WTC11 (cell line): ENCODE results near the gene TJP3. TPM values are rescaled to one million over a fixed set of nuclear protein-coding genes. Genes with fewer than 3 reads are reported as not detected.
A peak's percentile ranks its signal among the peaks of the same experiment; 100 is the strongest.

Source experiments
- ATAC-seq: fragments of 200-7000 bp; cut with Tn5 transposase; 2 replicates; pipeline ENCODE4 v1.10.0; 2021; ENCODE audit warnings: mild to moderate bottlenecking, moderate library complexity
- CTCF ChIA-PET: fragments of 300-600 bp; sonication (Branson Sonifier 250); formaldehyde crosslinking; loops from one replicate; lab custom pipeline; 2021; ENCODE audit warnings: antibody characterized with exemption; lab: Charles Lee
- POLR2A ChIA-PET: fragments of 350-600 bp; sonication (Branson Sonifier 250); formaldehyde crosslinking; loops from one replicate; lab custom pipeline; 2021; ENCODE audit warnings: antibody characterized with exemption; lab: Charles Lee
- DNase-seq: peaks from one replicate; pipeline ENCODE4 v3.0.0; 2021; ENCODE audit warnings: low spot score
- H3K27ac Mint-ChIP-seq: 2 replicates; pipeline ENCODE4 v1.8.0; 2021; ENCODE audit warnings: mixed read lengths
- H3K27me3 Mint-ChIP-seq: 2 replicates; pipeline ENCODE4 v1.8.0; 2021; ENCODE audit warnings: low read depth, mild to moderate bottlenecking, moderate library complexity, mixed read lengths
- H3K36me3 Mint-ChIP-seq: 2 replicates; pipeline ENCODE4 v1.8.0; 2021; ENCODE audit warnings: mixed read lengths
- H3K4me1 Mint-ChIP-seq: 2 replicates; pipeline ENCODE4 v1.8.0; 2022; ENCODE audit warnings: mixed read lengths
- H3K4me3 Mint-ChIP-seq: 2 replicates; pipeline ENCODE4 v1.8.0; 2021; ENCODE audit warnings: mild to moderate bottlenecking, moderate library complexity, mixed read lengths
- H3K9me3 Mint-ChIP-seq: 2 replicates; pipeline ENCODE4 v1.8.0; 2021; ENCODE audit warnings: mixed read lengths
- AFF4 ChIP-seq: sonication (generic); formaldehyde crosslinking; IDR thresholded peaks from 2 replicates; pipeline ENCODE4 v1.8.1; 2023; ENCODE audit warnings: mild to moderate bottlenecking, missing genetic modification reagents, borderline replicate concordance
- ATF6 ChIP-seq: sonication (generic); formaldehyde crosslinking; IDR thresholded peaks from 2 replicates; pipeline ENCODE4 v1.8.1; 2023; ENCODE audit warnings: mild to moderate bottlenecking, missing genetic modification reagents
- CBFB ChIP-seq: sonication (generic); formaldehyde crosslinking; IDR thresholded peaks from 2 replicates; pipeline ENCODE4 v1.8.1; 2022; ENCODE audit warnings: mild to moderate bottlenecking, low read depth, missing genetic modification reagents
- CREB1 ChIP-seq: sonication (generic); formaldehyde crosslinking; IDR thresholded peaks from 2 replicates; pipeline ENCODE4 v1.8.0; 2023; ENCODE audit warnings: mild to moderate bottlenecking, missing genetic modification reagents
- CREM ChIP-seq: sonication (generic); formaldehyde crosslinking; IDR thresholded peaks from 2 replicates; pipeline ENCODE4 v1.8.1; 2022; ENCODE audit warnings: mild to moderate bottlenecking, missing genetic modification reagents, moderate library complexity
- E2F1 ChIP-seq: sonication (generic); formaldehyde crosslinking; IDR thresholded peaks from 2 replicates; pipeline ENCODE4 v1.8.0; 2022; ENCODE audit warnings: mild to moderate bottlenecking, missing genetic modification reagents
- GABPB1 ChIP-seq: sonication (generic); formaldehyde crosslinking; IDR thresholded peaks from 2 replicates; pipeline ENCODE4 v1.8.1; 2023; ENCODE audit warnings: mild to moderate bottlenecking, missing genetic modification reagents
- IRF2 ChIP-seq: sonication (generic); formaldehyde crosslinking; IDR thresholded peaks from 2 replicates; pipeline ENCODE4 v1.8.0; 2022; ENCODE audit warnings: low read depth, missing genetic modification reagents, borderline replicate concordance
- NFATC4 ChIP-seq: fragments of 250-450 bp; sonication (Bioruptor Pico); IDR thresholded peaks from 2 replicates; pipeline ENCODE4 v1.9.0; 2021; ENCODE audit warnings: mild to moderate bottlenecking
- NR1H2 ChIP-seq: sonication (generic); formaldehyde crosslinking; IDR thresholded peaks from 2 replicates; pipeline ENCODE4 v1.9.0; 2021; ENCODE audit warnings: mild to moderate bottlenecking, moderate library complexity, missing genetic modification reagents
- RORB ChIP-seq: fragments of 250-450 bp; sonication (Bioruptor Pico); IDR thresholded peaks from 2 replicates; pipeline ENCODE4 v1.9.0; 2021; ENCODE audit warnings: mild to moderate bottlenecking
- TEAD4 ChIP-seq: sonication (generic); formaldehyde crosslinking; IDR thresholded peaks from 2 replicates; pipeline ENCODE4 v1.8.0; 2022; ENCODE audit warnings: mild to moderate bottlenecking, missing genetic modification reagents
- ZBTB21 ChIP-seq: sonication (generic); formaldehyde crosslinking; IDR thresholded peaks from 2 replicates; pipeline ENCODE4 v1.8.1; 2023; ENCODE audit warnings: mild to moderate bottlenecking, missing genetic modification reagents, borderline replicate concordance
- ZNF138 ChIP-seq: sonication (generic); formaldehyde crosslinking; conservative IDR thresholded peaks from 2 replicates; pipeline ENCODE4 v1.8.1; 2022; ENCODE audit warnings: mild to moderate bottlenecking, moderate library complexity, missing genetic modification reagents
- ZNF317 ChIP-seq: sonication (generic); formaldehyde crosslinking; IDR thresholded peaks from 2 replicates; pipeline ENCODE4 v1.8.1; 2023; ENCODE audit warnings: low read depth, mild to moderate bottlenecking, moderate library complexity, missing genetic modification reagents, borderline replicate concordance
- ZNF512 ChIP-seq: sonication (generic); formaldehyde crosslinking; IDR thresholded peaks from 2 replicates; pipeline ENCODE4 v1.8.1; 2022; ENCODE audit warnings: missing genetic modification reagents, borderline replicate concordance
- total RNA-seq: library from RNA; stranded (reverse); gene quantifications from 3 replicates; pipeline ENCODE4 v1.2.3, GENCODE V29; 2021
- TF ChIP-seq, protein P1 (sequence below): sonication (generic); formaldehyde crosslinking; IDR thresholded peaks from 2 replicates; pipeline ENCODE4 v1.8.0; 2022; ENCODE audit warnings: missing genetic modification reagents
- TF ChIP-seq, protein P2 (sequence below): sonication (generic); formaldehyde crosslinking; IDR thresholded peaks from 2 replicates; pipeline ENCODE4 v1.8.1; 2023; ENCODE audit warnings: mild to moderate bottlenecking, missing genetic modification reagents, moderate library complexity

The TJP3 gene
- total RNA-seq, 1 experiment from 2014 or later = 36.2 TPM

DNA sequence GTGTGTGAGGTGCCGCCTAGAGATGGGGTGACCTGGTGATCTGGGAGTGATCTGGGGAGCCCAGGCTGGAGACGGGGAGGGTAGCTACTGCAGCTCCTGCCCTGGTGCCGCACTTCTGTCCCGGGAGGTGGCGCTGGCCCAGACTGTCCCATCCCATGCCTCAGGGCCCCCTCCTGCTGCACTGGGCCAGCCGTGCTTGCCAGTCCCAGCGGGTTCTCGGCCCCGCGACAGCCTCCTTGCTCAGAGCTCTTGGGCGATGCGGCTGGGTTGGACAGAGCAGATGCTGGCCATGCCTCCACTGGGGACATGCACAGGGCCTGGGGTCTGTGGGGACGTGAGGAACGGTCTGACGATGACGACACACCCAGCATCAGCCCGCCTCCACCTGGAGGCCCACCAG lies 61.3 kb downstream of the TJP3 start:
- TF ChIP-seq ATF6 (CRISPR knock-in tag) (no peak), ZNF512 (CRISPR knock-in tag) (no peak), CBFB (CRISPR knock-in tag) (no peak), AFF4 (no peak), ZNF138 (CRISPR knock-in tag) (no peak), NR1H2 (CRISPR knock-in tag) (no peak), IRF2 (no peak), RORB (CRISPR knock-in tag) (no peak), CREM (CRISPR knock-in tag) (no peak)
- no peaks in the 10 kb centered on the region for H3K27me3 Mint-ChIP-seq
- H3K9me3 Mint-ChIP-seq = no peaks in the 10 kb centered on the region
- POLR2A ChIA-PET = no interaction called here
- CTCF ChIA-PET = interaction anchor here (0.6 to 2.7 kb wide), 3 partner anchors 16 to 79 kb away, joined by 3 to 9 read pairs (median 3); no protein-coding TSS in a partner anchor
- no peak overlapping the region for H3K27ac Mint-ChIP-seq
- H3K36me3 Mint-ChIP-seq = peaks cover 5% of the 10 kb centered on the region
- peaks cover 5% of the 10 kb centered on the region for H3K4me1 Mint-ChIP-seq
- DNase-seq = no peak
- ATAC-seq = peak; percentile 23; the same call in 1 of the 2 replicates
- H3K4me3 Mint-ChIP-seq = no peak overlapping the region

DNA sequence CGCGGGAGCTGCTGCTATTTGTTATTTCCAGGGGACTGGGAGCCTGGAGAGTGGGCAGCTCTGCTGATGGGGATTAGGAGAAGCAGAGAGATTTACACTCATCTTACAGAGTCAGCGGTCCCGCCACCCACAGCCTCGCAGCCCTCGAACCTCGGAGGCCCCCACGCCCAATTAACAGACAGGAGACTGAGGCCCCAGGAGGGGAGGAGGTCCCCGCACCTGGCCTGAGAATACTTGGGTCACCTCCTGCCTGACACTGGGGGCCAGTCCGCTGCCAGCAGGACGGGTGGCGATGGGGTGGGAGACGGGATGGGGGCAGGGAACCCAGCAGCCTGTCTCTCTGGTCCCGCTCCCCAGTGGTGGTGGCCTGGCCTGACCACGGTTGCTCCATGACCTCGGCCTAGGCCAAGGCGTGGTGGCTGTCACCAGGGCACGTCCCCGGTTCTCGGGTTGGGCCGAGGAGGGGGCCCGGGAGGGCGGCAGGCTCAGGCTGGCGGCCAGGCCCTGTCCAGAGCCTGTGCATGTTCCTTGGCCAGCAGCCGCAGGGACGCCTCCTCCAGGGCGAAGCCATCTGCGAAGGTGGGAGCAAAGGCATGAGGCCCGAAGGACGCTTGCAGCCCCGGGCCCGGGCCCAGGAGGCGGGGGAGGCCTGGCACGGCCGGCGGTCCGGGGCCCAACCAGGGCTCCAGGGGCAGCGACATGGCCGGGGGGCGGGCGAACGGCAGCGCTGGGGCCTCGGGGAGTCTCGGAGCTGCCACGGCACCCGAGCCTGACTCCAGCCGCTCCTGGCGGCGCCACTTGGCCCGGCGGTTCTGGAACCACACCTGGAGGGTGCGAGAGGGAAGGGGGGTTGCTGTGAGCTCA lies 62.2 kb downstream of the TJP3 start:
- Mint-ChIP-seq H3K9me3 (no peaks in the 10 kb centered on the region), H3K27ac (no peak overlapping the region), H3K4me3 (no peak overlapping the region), H3K27me3 (no peaks in the 10 kb centered on the region), H3K36me3 (peaks cover 5% of the 10 kb centered on the region), H3K4me1 (peaks cover 5% of the 10 kb centered on the region)
- ATAC-seq = no peak
- CTCF ChIA-PET = interaction anchor here (0.7 to 2.7 kb wide), 5 partner anchors 8 to 217 kb away, joined by 3 to 9 read pairs (median 3); partner anchors contain the start of gene MRPL54
- POLR2A ChIA-PET = interaction anchor here (1.2 kb wide), 1 partner anchor 8 kb away, joined by 3 read pairs; the partner anchor contains the start of gene MRPL54
- DNase-seq = no peak
- TF ChIP-seq, protein P1, sequence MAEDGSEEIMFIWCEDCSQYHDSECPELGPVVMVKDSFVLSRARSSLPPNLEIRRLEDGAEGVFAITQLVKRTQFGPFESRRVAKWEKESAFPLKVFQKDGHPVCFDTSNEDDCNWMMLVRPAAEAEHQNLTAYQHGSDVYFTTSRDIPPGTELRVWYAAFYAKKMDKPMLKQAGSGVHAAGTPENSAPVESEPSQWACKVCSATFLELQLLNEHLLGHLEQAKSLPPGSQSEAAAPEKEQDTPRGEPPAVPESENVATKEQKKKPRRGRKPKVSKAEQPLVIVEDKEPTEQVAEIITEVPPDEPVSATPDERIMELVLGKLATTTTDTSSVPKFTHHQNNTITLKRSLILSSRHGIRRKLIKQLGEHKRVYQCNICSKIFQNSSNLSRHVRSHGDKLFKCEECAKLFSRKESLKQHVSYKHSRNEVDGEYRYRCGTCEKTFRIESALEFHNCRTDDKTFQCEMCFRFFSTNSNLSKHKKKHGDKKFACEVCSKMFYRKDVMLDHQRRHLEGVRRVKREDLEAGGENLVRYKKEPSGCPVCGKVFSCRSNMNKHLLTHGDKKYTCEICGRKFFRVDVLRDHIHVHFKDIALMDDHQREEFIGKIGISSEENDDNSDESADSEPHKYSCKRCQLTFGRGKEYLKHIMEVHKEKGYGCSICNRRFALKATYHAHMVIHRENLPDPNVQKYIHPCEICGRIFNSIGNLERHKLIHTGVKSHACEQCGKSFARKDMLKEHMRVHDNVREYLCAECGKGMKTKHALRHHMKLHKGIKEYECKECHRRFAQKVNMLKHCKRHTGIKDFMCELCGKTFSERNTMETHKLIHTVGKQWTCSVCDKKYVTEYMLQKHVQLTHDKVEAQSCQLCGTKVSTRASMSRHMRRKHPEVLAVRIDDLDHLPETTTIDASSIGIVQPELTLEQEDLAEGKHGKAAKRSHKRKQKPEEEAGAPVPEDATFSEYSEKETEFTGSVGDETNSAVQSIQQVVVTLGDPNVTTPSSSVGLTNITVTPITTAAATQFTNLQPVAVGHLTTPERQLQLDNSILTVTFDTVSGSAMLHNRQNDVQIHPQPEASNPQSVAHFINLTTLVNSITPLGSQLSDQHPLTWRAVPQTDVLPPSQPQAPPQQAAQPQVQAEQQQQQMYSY = no peak
- TF ChIP-seq, protein P2, sequence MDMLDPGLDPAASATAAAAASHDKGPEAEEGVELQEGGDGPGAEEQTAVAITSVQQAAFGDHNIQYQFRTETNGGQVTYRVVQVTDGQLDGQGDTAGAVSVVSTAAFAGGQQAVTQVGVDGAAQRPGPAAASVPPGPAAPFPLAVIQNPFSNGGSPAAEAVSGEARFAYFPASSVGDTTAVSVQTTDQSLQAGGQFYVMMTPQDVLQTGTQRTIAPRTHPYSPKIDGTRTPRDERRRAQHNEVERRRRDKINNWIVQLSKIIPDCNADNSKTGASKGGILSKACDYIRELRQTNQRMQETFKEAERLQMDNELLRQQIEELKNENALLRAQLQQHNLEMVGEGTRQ = no peak
- TF ChIP-seq TEAD4 (CRISPR knock-in tag) (no peak), ZNF317 (CRISPR knock-in tag) (no peak), CREB1 (CRISPR knock-in tag) (no peak), GABPB1 (CRISPR knock-in tag) (no peak), NFATC4 (no peak), ZBTB21 (CRISPR knock-in tag) (no peak), E2F1 (CRISPR knock-in tag) (no peak), ZNF512 (CRISPR knock-in tag) (no peak)
